Middle frontal gyrus (tissue), 1 donor: ENCODE measurements around the gene ESR1.
"Not testable (repeated sequence)": the region's sequence is repeated elsewhere in the genome, so short reads cannot be mapped to it uniquely, and the experiment has no call there.

Experiments used
- DNase-seq: peaks from one replicate; pipeline ENCODE4 v3.0.0-alpha.2; 2015; ENCODE audit warnings: low spot score; ENCODE audit errors: extremely low spot score

The ESR1 gene

DNA sequence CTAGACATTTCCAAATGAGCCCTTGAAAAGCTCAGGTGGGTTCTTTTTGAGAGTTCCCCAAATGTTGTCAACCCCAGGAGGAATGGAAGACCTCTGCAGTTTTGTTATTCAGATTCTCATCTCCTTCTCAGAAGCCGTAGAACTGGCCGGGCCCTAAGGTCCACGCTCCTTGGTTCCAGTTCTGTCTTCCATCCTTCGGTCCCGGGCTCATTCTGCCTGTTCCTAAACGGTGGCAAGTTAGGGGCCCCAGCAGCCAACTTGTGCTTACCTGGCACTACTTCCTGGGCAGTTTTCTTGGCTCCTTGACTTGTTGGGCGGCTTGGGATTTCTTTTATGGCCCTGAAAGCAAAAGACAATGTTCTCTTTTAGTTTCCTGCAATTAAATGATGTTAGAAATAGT is 6.4 kb downstream of the ESR1 start:
- DNase-seq: no peak

DNA sequence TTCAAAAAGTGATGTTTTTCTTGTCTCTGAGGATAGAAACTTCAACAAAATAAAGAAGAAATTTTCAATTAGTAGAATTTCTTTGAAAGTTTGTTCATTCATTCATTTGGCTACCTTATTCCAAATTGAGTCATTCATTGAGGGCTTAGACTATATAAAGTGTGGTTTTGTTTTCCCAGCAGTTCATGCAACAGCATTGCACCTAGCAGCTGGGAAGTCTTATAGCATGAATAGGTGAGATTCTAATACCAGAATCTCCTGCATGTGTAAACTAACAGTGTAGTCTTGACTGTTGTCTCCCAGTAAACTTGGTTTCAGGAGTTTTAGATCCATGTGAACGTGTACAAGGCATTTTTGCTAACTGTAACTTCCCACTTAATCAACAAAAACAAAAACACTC is 7.1 kb downstream of the ESR1 start:
- DNase-seq: no peak

DNA sequence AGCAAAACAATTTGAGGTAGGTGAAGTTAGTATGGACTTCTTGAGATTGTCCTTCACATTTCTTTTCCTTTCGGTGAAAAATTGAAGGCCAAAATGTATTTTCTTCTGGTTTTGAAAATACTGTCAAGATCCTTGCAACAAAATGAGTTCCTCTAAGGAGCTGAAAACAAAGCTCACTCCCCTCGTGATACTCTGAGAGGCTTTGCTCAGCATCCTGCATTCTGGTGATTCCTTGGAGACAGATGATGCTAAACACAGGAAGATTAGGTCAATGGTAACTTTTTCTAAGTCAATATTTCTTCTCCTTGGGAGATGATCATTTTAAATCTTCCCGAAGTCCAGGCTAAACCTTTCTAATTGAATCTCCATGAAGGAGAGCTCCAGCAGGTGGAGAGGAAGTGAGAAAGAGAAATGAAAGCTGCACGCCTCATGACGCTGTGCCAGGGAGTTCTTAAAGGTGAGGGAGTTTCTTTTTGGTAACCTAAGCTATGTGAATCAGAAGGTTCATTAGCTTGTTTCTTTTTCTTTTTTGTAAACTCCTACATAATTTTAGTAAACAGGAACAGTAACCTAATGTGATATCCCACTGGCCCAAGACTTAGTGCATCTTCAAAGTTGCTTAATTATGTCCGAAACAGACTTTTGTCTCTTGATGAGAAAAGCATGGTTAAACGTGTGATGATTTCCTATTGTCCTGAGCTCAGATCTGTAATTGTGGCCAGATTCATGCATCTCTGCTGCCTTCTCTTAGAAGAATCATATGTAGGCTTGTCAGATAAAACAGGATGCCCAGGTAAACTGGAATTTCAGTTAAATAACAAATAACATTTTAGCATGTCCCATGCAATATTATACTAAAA is 15.0 kb downstream of the ESR1 start:
- no peak for DNase-seq

DNA sequence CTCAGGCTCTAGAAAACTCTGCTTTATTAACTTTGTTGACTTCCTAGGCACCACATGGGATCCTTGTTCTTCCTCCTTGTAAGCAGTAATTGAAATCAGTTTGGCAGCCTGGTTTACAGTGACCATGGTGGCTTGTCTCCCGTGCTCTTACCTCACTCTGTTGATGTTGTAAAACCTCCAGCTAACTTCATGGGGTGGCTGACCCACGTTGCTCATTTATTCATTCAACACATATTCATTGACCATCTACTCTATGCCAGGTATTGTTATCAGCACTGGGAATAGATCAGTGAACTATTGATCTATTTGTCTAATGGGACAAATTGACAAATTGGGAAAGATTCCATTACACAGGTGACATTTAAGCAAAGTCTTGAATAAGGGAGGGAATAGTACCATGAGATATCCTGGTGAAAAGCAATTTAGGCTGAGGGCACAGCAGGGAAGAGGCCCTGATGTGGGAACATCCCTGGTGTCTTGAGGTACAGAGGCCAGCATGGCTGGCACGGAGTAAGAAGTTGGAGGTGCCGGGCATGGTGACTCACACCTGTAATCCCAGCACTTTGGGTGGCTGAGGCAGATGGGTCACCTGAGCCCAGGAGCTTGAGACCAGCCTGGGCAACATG is 19.1 kb downstream of the ESR1 start:
- DNase-seq: no peak

DNA sequence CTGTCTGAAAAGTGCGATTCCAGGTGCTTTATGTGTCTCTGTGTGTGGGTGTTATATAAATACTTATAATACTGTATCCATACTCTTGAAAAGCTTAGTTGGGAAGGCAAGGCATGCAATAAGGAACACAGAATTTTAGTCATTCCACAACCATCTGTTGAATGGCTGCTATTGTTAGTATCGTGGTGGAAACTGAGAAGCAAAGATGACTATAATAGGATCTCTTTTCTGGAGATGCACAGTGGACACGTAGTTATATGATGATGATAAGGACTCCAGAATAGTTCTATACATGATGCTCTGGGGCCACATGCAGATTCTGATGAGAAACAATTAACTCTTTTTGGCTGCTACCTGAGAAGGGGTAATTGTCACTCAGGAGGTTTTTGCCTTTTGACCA is 25.2 kb downstream of the ESR1 start:
- DNase-seq: no peak

DNA sequence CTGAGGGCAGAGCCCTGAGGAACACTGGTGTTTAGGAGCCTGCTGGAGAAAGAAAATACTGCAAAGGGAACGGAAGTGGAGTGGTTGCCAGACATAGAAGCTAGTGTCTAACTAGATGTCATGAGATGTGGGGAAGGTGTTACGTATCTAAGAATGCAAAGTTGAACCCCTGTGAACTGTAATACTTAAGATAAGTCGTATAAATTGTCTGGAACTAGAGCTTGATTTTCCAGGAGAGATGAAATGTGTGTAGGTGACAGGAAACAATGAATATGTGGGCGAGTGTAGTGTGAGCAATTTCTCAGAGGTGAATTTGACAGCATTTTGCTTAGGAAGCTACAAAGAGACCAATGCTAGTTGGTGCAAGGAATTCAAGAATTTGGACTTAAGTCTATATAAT is 27.9 kb downstream of the ESR1 start:
- no peak for DNase-seq

DNA sequence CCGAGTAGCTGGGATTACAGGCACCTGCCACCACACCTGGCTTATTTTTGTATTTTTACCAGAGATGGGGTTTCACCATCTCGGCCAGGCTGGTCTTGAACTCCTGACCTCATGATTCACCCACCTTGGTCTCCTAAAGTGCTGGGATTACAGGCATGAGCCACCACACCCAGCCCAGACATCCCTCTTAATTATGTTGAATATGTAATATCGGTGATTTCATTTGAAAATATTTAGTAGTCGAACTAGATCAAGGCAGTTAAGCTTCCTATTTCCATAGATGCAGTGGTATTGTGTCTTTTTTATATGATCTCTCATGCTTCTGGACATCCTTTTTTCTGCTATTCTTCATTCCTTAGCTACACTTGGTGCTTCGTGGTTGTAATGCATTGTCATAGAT is 29.7 kb downstream of the ESR1 start:
- no peak for DNase-seq

DNA sequence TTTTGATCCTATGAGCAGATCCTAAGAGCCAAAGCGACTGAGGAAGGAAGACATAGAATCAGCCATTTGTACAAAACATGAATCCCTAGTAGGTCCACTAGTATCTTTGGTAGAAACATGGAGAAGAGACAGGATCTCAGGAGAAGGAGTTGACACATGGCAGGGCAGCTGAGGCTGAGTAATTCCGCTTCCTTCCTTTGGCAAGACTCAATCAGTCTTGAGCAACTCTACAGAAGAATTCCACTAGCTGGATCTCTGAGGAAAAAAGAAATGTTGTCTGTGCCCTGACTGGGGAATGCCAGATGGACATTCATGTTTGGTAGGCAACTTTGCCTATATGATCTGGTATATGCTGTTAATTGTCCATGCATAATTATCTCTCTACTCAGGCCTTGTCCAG is 35.3 kb downstream of the ESR1 start:
- DNase-seq: no peak

DNA sequence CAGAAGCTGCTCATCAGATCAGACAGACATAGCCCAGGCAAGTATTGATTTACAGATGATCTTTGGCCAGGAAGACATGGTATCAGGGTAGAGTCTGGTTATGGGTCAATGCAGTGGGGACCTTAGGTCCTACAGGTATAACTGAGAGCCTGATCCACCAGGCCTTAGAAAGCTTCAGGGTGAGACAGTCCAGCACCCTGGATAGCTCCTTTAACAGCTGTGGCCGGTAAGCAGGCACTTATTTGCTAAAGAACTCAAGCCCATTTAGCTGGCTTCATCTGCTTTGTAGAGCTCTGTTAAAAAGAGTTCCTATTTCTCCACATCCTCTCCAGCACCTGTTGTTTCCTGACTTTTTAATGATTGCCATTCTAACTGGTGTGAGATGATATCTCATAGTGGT is 39.6 kb downstream of the ESR1 start:
- no peak for DNase-seq

DNA sequence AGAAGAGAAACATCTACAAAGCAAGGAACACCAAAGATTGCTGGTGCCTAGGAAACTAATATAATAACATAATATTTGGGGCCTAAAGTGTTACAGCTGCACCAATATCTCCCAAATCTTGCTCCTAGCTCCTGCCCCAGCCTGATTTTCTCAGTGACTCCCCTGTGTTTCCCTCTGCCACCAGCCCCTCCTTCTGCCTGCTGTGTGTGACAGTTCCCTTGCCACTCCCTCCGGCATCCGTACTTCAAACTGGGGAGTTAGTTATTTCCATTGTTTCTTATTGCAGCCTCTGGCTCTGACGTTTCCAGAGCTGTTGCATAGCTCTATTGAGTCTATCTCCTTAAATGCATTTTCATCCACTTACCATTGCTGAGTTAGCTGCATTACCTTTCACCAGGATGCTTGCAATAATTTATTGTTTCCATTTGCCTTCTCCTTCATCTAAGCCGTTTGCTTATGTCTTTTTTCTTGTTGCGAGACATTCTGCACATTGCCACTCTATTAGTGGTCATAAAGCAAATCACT is 43.1 kb downstream of the ESR1 start:
- no peak for DNase-seq

DNA sequence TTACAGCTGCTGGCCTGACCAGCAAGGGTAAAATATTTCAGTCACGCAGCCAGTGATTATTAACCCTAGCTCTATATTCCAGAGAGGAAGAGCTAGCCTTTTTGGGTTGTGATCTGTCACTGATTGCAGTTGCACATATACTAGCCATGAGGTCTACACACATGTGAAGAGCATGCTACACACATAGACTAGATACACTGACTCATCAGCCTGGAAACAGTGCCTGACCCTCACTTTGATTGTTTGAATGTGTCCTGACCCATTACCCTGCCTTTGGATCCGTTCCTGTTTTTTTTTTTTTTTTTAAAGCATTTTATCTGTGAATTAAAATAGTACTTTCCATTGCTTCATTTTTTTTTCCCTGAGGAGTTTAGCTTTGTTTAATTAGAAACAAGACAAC is 50.8 kb downstream of the ESR1 start:
- no peak for DNase-seq

DNA sequence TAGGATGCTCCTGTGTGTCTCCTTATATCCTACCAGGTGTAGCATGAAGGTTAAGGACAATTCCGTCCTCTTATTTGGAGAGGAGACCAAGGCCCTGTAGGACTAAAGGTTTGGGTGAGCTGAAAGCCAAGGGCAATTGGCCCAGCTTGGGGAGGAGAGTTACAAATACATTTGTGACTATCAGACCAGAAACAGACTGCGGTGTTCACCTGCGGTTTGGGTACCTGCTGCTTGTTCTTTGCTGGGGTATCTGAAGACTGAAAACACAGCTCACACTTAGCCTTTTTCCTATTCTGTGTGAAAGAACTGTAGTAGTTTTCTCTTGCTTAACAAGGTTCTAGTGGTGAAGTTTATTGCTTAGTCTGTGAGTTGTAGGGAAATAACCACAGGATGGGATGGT is 55.0 kb downstream of the ESR1 start:
- DNase-seq: no peak

DNA sequence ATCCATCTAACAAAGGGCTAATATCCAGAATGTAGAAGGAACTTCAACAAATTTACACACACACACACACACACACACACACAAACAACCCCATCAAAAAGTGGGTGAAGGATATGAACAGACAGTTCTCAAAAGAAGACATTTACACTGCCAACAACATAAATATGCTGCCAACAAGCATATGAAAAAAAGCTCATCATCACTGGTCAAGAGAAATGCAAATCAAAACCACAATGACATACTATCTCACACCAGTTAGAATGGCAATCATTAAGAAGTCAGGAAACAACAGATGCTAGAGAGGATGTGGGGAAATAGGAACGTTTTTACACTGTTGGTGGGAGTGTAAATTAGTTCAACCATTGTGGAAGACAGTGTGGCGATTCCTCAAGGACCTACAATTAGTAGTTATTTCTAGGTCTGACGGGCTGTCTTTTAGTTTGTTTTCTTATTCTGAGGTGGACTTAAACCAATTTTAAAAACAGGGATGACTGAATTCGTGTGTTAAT is 59.9 kb downstream of the ESR1 start:
- DNase-seq: not testable (repeated sequence)

DNA sequence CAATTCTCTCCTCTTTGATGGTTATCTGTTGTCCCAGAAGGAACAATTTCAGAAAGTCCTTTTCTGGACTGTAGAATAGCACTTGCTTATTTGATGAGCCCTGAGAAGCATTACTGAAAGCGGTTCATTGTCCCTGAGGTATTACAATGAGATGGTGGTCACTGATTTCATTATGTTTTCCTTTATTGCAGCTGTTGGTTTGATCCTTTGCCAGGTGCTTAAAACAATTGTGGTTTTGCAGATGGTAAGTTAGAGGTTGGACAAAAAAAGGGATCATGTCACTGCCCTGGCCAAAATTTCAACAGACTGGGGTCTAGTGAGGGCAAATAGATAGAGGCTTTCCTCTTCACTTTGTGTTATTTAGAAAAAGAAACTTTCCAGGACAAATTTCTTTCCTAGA is 61.9 kb downstream of the ESR1 start:
- DNase-seq: no peak

DNA sequence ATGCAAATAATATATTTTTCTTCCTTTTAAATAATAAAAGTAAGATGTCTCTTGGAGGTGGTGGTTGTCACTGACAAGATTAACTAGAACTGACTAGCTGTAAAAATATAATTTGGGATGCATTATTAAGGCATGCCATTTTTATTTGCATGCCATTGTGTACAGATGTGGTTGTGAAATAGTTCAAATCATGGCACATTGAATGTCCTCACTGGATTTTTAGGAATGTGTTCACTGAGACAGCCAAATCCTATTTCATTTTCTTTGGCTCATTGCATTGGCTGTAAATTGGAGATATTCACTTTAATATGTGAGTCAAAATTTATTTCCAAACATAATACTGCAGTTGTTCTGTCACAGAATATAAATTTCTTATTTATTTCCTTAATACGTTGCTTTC is 62.3 kb downstream of the ESR1 start:
- no peak for DNase-seq

DNA sequence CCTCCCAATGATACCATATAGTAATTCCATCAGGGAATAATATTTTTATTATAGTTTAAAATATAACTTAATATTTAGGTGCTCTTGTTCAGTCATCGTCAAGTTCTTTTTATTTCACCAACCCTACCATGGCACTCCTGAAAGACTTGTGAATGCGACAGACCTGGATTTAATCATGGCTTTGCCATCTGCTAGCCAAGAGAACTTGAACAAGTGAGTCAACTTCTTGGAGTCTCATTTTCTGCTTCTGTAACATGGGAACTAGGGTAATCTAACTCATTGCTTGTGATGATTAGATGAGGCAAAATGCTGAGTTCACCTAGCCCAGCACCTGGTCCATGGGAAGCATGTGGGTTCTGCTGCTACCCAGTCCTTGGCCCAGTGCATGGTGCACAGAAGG is 62.9 kb downstream of the ESR1 start:
- no peak for DNase-seq

DNA sequence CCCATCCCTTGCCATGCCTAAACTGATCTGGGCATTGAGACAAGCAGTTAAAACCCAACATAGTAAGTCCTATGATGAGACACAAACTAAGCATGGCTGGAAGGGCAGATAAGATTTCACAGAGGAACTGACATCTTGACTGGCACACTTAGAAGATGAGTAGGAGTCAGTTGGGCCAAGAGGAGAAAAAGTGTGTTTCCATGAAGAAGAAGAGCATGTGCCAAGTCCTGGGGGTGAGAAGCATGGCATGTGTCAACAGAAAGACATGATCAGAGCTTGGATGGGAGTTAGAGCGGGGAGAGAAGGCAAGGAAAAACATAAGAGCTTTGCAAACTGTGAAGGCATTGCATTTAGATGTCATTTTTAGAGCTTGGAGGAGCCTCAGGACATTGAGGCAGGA is 68.0 kb downstream of the ESR1 start:
- DNase-seq: no peak

DNA sequence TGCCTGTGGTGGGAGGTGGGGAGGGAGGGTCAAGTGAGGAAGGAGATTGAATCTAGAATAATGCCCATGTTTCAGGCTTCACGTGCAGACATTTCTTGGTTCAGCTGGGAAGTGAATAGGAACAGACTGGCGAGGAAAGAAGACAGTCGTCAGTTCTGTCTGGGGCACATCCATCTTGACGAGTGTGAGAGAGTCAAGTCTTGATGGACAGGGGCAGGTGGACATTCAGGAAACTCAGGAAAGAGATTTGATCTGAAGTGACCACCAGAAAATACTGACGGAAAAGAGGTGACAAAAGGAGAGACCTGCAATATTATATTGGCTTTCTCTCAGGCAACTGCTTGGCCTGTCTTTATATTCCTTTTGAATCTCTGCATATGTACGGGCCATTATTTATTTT is 68.6 kb downstream of the ESR1 start:
- no peak for DNase-seq

DNA sequence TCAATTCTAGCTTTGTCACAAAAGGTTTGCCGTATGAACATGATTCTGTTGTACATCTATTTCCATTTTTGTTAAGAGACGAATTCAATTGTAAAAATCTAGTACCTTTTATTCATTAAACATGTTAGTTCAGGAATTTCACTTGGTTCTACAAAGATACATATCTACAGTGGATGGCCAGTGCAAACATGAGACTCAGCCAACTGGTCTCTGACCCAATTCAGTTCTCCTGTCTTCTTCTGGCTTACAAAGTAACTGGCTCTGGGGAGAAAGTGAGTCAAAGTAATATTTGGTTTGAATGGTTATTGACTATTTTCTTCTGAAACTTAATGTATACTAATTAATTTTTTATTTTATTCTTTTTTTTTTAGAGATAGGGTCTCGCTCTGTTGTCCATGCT is 70.0 kb downstream of the ESR1 start:
- no peak for DNase-seq

DNA sequence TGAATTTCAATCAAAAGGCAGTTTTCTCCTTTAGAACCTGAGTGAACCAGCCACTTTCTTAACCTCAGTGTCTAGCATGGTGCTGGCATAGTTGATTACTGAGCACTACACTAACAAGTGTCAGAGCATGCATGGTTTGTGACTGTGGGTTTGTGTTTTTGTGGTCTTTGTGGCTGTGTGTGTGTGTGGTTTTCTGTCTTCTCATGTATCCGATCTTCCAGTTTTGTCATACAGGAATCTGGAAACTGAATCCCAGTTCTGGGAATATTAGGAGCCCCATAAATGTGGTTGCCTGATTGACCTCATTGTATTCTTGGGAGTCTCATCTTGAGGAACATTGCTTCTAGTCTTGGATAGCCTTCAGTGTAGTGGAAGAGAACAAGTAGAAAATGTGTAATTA is 73.7 kb downstream of the ESR1 start:
- DNase-seq: no peak

DNA sequence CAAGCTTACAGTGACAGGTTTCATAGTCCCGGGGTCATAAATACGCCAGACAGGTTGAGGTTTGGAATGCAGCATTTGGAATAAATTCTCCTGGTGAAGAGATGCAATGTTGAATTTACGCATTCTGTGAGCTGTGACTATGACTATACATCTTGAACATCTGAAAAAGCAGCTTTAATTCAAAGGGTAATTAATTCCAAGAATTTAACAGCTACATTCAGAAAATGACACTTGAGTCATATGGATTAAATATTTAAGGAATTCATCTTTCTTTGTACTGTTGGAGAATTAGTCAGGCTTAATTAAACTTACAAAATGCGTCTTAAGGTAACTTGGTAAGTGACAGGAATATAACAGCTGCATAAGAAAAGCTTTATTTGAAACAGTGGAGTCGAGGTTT is 74.7 kb downstream of the ESR1 start:
- no peak for DNase-seq

DNA sequence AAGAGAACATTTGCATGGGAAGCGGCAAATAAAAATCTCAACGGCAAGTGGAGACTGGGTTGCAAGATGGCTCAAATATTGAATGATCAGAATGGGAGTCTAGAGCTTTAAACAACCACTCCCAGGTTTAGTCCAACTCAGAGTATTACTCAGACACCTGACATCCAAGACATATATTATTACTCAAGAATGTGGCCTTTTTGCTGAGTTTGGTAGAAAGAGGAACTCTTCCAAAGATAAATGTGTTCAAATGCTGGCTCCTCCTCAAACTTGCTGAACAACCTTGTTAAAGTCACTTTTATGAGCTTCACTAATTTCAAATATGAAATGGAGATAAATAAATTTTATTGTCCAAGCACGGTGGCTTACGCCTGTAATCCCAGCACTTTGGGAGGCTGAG is 77.8 kb downstream of the ESR1 start:
- no peak for DNase-seq

DNA sequence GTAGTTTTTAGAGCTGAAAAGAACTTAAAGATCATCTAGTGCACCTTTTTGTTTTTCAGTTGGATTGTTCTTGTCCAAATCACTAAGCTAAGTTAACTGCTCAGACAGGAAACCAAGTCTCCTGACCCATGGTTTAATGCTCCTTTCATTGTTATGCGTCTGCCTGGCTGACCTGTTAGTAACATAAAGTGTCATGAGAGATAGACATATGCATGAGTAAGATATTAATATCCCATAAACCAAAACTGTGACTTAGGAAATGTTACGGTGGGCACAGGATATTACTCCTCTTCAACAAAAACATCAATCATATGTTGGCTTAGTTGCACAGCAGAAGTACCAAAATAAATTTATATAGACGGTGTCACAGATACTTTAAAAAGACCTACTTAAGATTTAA is 84.0 kb downstream of the ESR1 start:
- DNase-seq: no peak
